Kidney epithelial cell (primary cell): ENCODE results near the gene CUBN. TPM values are rescaled to one million over a fixed set of nuclear protein-coding genes. Genes with fewer than 3 reads are reported as not detected.

Experiments used
- DNase-seq: peaks from one replicate; pipeline ENCODE4 v3.0.0-alpha.2; 2010; ENCODE audit warnings: low read depth
- H3K27me3 ChIP-seq: 2 replicates; pipeline ENCODE4 v1.6.0; 2011; ENCODE audit warnings: low read length; ENCODE audit not compliant: control insufficient read depth, insufficient read depth
- H3K36me3 ChIP-seq: 2 replicates; pipeline ENCODE4 v1.5.1; 2011; ENCODE audit warnings: low read length; ENCODE audit not compliant: control insufficient read depth, insufficient read depth
- H3K4me3 ChIP-seq: 2 replicates; pipeline ENCODE4 v1.5.1; 2011; ENCODE audit warnings: low read depth, mild to moderate bottlenecking, control low read depth, low read length
- total RNA-seq: library from RNA; depleted of rRNA; stranded (reverse); fragments of >200 nt; gene quantifications from 2 replicates; pipeline ENCODE4 v1.2.3, GENCODE V29; 2015
- TF ChIP-seq, protein P1 (sequence below): IDR thresholded peaks from 2 replicates; pipeline ENCODE4 v1.5.1; 2011; ENCODE audit warnings: mild to moderate bottlenecking, moderate library complexity, low read length, control low read depth, inconsistent platforms; ENCODE audit not compliant: insufficient read depth, poor library complexity, severe bottlenecking

CUBN gene
- total RNA-seq, 1 donor from 2014 or later = 1.3 TPM

DNA sequence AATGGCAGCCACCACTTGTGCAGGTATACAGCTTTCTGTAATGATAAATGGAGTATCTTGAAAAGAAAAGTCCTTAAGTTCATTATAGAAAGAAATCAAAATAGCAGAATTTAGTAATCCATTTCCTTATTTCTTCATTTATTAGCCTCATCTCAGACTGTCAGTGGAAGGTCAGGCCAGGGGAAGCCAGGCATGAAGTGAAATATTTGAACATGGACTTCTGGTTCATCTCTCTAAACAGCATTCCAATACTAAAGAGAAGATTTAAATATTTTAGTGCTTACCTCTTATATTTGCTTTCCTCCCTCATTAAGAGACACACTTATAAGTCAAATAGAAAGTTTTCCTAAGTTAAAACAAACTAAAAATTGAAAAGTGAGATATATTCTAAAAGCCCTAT lies 45.0 kb upstream of the CUBN start:
- no peak overlapping the region for H3K4me3 ChIP-seq
- DNase-seq = no peak
- TF ChIP-seq, protein P1, sequence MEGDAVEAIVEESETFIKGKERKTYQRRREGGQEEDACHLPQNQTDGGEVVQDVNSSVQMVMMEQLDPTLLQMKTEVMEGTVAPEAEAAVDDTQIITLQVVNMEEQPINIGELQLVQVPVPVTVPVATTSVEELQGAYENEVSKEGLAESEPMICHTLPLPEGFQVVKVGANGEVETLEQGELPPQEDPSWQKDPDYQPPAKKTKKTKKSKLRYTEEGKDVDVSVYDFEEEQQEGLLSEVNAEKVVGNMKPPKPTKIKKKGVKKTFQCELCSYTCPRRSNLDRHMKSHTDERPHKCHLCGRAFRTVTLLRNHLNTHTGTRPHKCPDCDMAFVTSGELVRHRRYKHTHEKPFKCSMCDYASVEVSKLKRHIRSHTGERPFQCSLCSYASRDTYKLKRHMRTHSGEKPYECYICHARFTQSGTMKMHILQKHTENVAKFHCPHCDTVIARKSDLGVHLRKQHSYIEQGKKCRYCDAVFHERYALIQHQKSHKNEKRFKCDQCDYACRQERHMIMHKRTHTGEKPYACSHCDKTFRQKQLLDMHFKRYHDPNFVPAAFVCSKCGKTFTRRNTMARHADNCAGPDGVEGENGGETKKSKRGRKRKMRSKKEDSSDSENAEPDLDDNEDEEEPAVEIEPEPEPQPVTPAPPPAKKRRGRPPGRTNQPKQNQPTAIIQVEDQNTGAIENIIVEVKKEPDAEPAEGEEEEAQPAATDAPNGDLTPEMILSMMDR = no peak
- no peaks in the 10 kb centered on the region for H3K36me3 ChIP-seq
- no peaks in the 10 kb centered on the region for H3K27me3 ChIP-seq

DNA sequence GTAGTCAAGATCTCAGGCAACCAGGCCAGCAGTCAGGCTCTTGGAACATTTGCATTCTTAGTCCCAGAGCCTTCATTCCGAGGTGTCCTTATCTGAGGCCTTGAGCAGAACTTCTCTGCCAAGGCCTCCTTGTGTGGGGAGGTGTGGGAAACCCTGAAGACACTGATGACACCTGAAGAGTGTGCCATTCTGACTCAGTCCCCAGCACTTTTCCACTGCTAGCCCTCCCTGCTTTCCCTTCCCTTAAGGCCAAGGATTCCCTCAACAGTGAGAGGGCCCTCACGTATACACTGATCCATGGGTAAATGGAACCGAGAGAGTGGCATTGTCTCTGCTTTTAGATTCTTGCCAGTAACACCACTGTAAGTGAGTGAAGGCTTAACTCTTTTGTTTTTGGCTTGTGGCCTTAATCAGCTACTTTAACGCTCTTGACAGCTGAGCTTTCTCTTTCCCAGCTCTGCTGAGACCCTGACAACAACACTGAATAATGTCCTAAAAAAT lies 41.6 kb upstream of the CUBN start:
- Histone ChIP-seq H3K4me3 (no peak overlapping the region), H3K36me3 (no peaks in the 10 kb centered on the region), H3K27me3 (no peaks in the 10 kb centered on the region)
- TF ChIP-seq, protein P1 = no peak
- DNase-seq = no peak

DNA sequence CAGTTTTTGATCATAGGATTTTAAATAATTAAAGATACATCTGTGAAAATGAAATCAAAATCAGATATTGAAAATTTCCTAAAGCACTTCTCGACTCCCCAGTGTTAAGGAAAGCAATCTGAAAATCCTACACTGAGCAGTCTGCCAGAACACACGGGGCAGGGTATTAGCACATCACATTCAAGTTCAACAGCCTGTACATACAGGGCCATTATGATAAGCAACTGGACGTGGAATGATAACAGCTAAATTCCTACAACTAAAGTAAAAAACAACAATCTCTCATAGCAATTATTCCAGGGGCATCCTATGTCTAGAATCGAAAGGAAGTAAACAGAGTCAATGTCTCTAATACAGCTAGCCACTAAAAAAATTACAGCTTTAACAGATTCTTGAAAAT lies 40.2 kb upstream of the CUBN start:
- Histone ChIP-seq H3K36me3 (no peaks in the 10 kb centered on the region), H3K27me3 (no peaks in the 10 kb centered on the region), H3K4me3 (no peak overlapping the region)
- TF ChIP-seq, protein P1 = no peak
- no peak for DNase-seq

DNA sequence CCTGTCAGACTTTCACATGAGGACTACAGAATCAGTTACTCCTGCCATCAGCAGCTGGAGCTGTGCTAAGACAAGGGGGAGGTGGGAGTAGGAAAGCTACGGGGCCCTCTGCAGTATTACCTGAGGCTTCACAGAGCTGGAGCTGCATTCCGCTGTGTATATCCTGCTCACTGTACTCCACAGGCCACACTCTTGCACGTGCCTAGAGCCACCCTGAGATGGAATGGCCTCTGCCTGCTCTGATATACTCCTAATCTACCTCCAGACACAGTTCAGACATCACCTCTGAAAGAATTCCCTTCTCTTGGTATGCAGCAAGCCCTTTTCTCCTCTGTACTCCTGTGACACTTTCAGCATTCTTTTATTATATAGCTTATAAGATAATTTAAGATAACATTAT lies 37.1 kb upstream of the CUBN start:
- no peak for DNase-seq
- Histone ChIP-seq H3K27me3 (no peaks in the 10 kb centered on the region), H3K4me3 (no peak overlapping the region), H3K36me3 (no peaks in the 10 kb centered on the region)
- TF ChIP-seq, protein P1 = no peak

DNA sequence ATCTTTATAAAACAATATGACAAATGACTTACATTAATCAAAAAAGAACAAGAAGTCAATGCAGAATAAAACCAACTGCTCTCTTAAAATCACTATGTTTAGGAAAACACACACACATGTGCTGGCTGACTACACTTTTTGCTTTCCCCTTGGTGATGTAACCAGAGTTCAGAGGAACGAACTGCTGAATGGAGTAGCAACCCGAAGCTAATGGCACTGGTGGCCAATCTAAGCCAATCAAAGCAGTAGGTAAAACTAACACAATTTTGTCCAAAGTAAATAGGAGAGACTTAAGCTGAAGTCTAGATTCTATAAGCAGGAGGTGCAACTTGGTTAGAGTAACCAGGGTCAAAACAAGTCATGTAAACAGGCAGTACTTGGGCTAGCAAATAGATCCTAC lies 33.2 kb upstream of the CUBN start:
- no peak overlapping the region for H3K4me3 ChIP-seq
- no peaks in the 10 kb centered on the region for H3K27me3 ChIP-seq
- DNase-seq = no peak
- TF ChIP-seq, protein P1 = no peak
- no peaks in the 10 kb centered on the region for H3K36me3 ChIP-seq

DNA sequence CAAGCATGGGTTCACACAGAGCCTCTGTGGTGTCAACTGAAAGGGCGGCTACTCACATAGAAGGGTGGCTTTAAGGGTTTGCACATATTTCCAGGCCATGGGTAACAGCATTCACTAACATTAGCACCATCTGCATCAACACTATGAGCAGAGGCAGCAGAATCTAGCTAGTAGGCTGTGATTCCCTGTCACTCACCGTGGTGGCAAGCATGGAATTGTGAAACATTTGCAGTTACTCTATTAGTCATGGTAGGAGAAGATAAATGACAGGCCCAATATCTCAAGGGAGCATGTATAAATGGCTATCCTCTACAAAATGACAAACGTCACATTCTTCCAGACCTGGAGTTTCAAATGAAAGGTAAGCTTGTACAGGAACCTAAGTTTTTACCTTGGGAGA lies 32.2 kb upstream of the CUBN start:
- no peaks in the 10 kb centered on the region for H3K27me3 ChIP-seq
- no peak overlapping the region for H3K4me3 ChIP-seq
- no peaks in the 10 kb centered on the region for H3K36me3 ChIP-seq
- DNase-seq = no peak
- TF ChIP-seq, protein P1 = no peak
